Measurements from ENCODE around the gene STAG1. TPM values are rescaled to one million over a fixed set of nuclear protein-coding genes. Genes with fewer than 3 reads are reported as not detected.

The STAG1 gene
- total and polyA plus RNA-seq, 9 of the 15 experiments (the other 6 are each of a cell fraction or from before 2014, with no cell fraction given): 2.7 to 17.7 (median 8.8) TPM

GRCh38 chr3:136385457-136385856, 366.7 kb downstream of the STAG1 start:
- Histone ChIP-seq H3K9ac (ENCODE audit: insufficient read depth in 1 of 2, low read depth in 2 of 2, low read length in 2 of 2) (no peak overlapping the region), H3K27me3 (ENCODE audit: control insufficient read depth in 2 of 2, insufficient read depth in 2 of 2, low read length in 2 of 2) (no peaks in the 10 kb centered on the region), H3K9me1 (ENCODE audit: control insufficient read depth, insufficient read depth, low read length) (no peaks in the 10 kb centered on the region), H3K4me3 (no peak overlapping the region), H3K27ac (ENCODE audit: extremely low read depth, low read depth, low read length) (no peak overlapping the region), H3K79me2 (ENCODE audit: control insufficient read depth, insufficient read depth, low read length) (no peaks in the 10 kb centered on the region), H2AFZ (ENCODE audit: low read depth, low read length) (no peak overlapping the region), H3K9me3 (replicated peaks; ENCODE audit: control insufficient read depth, insufficient read depth, low read depth, low read length) (no peaks in the 10 kb centered on the region), H3K4me2 (ENCODE audit: insufficient read depth, low read length) (no peak overlapping the region), H3K4me1 (replicated peaks in 1 of 2; ENCODE audit: control insufficient read depth in 2 of 2, insufficient read depth in 2 of 2, low read length in 2 of 2) (no peaks in the 10 kb centered on the region), H3K36me3 (ENCODE audit: control insufficient read depth, insufficient read depth, low read length) (no peaks in the 10 kb centered on the region), H4K20me1 (replicated peaks; ENCODE audit: control insufficient read depth, insufficient read depth, low read length) (no peaks in the 10 kb centered on the region)
- no peak for DNase-seq (ENCODE audit: extremely low read depth in 1 of 4, low spot score in 3 of 4)
- no peak for FAIRE-seq
- ChIA-PET POLR2A (interaction anchor here (1.6 kb wide), 1 partner anchor 9 kb away, joined by 4 read pairs; no protein-coding TSS in a partner anchor), CTCF (ENCODE audit: low intra/inter-chr PET ratio) (no interaction called here)
- in situ Hi-C loops (cut with MboI) (loop anchor here (25.0 kb wide), 1 partner anchor 627 kb away; no protein-coding TSS in a partner anchor), intact Hi-C loops (cut with micrococcal nuclease) (loop anchor here (5.0 kb wide), 1 partner anchor 308 kb away; no protein-coding TSS in a partner anchor)
- no peak for ATAC-seq
- WGBS (ENCODE audit: insufficient coverage, low coverage, missing lambda C conversion rate): 46% methylated on average over 2 of the region's 2 CpGs
- BruUV-seq (replicated peaks): no TSS peak
- TF ChIP-seq THRA (IDR thresholded peaks at IDR 0.05) (no peak), GTF3C2 (IDR thresholded peaks at IDR 0.05; ENCODE audit: borderline replicate concordance, extremely low read depth, insufficient read length) (no peak), ZNF280A (IDR thresholded peaks at IDR 0.05; ENCODE audit: low read depth, partially characterized antibody) (no peak), PTBP1 (IDR thresholded peaks at IDR 0.05; ENCODE audit: low read depth, low read length) (no peak), CHCHD3 (CRISPR knock-in tag; IDR thresholded peaks at IDR 0.05) (no peak), HMG20B (CRISPR knock-in tag; IDR thresholded peaks at IDR 0.05) (no peak), LARP7 (IDR thresholded peaks at IDR 0.05) (no peak), NONO (IDR thresholded peaks at IDR 0.05; ENCODE audit: low read depth in 2 of 2, low read length in 1 of 2) (no peak), ZNF740 (CRISPR knock-in tag; IDR thresholded peaks at IDR 0.05) (no peak), ZNF740 (tag; IDR thresholded peaks at IDR 0.05) (no peak), NCOA1 (IDR thresholded peaks at IDR 0.05; ENCODE audit: low read depth) (no peak)
- TF ChIP-seq, protein P1, sequence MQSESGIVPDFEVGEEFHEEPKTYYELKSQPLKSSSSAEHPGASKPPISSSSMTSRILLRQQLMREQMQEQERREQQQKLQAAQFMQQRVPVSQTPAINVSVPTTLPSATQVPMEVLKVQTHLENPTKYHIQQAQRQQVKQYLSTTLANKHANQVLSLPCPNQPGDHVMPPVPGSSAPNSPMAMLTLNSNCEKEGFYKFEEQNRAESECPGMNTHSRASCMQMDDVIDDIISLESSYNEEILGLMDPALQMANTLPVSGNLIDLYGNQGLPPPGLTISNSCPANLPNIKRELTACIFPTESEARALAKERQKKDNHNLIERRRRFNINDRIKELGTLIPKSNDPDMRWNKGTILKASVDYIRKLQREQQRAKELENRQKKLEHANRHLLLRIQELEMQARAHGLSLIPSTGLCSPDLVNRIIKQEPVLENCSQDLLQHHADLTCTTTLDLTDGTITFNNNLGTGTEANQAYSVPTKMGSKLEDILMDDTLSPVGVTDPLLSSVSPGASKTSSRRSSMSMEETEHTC (IDR thresholded peaks at IDR 0.05): no peak
- TF ChIP-seq, protein P2, sequence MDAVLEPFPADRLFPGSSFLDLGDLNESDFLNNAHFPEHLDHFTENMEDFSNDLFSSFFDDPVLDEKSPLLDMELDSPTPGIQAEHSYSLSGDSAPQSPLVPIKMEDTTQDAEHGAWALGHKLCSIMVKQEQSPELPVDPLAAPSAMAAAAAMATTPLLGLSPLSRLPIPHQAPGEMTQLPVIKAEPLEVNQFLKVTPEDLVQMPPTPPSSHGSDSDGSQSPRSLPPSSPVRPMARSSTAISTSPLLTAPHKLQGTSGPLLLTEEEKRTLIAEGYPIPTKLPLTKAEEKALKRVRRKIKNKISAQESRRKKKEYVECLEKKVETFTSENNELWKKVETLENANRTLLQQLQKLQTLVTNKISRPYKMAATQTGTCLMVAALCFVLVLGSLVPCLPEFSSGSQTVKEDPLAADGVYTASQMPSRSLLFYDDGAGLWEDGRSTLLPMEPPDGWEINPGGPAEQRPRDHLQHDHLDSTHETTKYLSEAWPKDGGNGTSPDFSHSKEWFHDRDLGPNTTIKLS (IDR thresholded peaks at IDR 0.05; ENCODE audit: borderline replicate concordance, low read depth): no peak

Data from K562 (cell line).